ENCODE measurements around the gene AIFM3.
"Not testable (repeated sequence)": the region's sequence is repeated elsewhere in the genome, so short reads cannot be mapped to it uniquely, and the experiment has no call there.

The AIFM3 gene

GRCh38 chr22:20942203-20942902, 24.7 kb upstream of the AIFM3 start:
- not testable (repeated sequence) for DNase-seq

- no peak for DNase-seq
These were observed 23.7 kb upstream of the AIFM3 start for GRCh38 chr22:20943104-20943933.

DNA sequence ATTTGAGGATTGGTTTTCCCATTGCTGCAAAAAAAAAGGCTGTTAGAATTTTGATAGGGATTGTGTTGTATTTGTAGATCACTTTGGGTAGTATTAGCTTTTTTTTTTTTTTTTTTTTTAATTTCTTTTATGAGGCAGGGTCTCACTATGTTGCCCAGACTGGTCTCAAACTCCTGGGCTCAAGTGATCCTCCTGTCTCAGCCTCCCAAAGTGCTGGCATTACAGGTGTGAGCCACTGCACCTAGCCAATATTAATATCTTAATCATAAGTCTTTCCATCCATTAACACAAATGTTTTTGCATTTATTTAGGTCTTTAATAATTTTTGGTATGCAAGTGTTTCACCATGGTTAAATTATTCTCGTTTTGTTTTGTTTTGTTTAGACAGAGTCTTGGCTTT, 23.0 kb upstream of the AIFM3 start:
- no peak for DNase-seq

- DNase-seq, result no peak
These were observed 21.5 kb upstream of the AIFM3 start for GRCh38 chr22:20945578-20945934.

DNA sequence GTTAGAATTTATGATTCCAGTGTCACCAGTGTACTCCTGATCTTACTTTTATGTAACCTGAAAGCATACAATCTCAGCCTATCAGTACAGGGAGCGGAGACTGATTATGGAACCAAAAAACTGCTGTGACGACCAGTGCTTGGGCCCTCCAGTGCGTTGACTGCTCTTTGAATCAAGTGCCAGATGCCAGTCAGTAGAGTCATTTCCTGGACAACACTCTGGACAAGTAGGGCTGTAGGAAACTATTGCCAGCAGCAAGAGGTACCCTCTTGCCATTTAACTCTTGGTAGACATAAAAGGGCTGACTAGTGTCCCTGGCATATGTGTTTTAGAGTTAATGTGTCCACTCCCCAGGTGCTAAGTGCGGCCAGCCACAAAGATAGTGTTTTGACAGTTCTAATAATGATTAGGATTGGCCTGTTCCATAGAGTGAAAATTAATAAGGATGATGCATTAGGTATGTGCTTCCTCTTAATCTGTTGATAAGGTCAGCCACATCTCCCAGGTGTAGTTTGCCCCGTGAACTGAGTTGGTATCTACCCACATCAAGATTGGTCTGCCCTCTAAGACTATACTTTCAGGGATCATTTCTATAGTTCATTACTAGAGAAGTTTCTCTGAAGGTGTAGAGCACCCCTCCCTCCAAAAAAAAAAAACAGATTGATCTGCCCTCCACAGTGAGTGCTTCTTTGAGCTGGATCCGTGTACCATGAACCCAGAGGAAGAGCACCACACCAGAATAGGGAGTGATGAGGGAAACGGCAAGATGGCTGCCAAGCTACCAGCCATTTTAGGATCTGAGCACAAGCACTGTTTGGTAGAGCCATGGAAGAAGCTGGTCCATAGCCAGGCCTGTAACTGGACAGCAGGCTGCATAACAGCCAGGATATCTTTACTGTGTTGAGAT, 20.7 kb upstream of the AIFM3 start:
- no peak for DNase-seq

- no peak for DNase-seq
These were observed 20.1 kb upstream of the AIFM3 start for GRCh38 chr22:20946991-20947390.

DNA sequence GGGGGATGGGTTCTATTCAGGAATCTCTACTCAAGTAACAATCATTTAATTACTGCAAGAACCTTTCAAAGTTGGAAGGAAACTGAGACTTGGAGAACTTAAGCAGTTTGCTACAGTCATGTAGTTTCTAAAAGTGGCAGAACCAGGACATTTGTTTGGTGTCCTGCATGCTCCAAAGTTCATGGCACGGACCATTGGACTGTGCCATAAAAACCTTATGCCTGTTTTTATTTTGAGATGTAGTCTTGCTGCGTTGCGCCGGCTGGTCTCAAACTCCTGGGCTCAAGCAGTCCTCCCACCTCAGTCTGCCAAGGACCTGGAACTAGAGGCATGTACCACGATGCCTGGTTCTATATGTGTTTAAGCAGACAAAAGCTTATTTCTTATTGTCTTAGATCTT, 18.6 kb upstream of the AIFM3 start:
- DNase-seq, result no peak

DNA sequence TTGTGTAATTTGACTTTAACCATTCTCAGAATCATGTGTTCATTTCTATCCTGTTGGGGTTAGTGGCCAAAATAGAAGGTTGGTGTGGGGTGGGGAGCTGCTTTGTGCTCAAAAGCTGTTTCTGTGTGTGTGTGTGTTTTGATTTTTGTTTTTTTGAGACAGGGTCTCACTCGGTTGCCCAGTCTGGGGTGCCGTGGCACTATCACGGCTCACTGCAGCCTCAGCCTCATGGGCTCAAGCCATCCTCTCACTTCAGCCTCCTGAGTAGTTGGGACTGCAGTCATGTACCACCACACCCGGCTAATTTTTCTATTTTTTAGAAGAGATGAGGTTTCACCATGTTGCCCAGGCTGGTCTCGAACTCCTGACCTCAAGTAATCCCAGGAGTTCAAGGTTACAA, 18.1 kb upstream of the AIFM3 start:
- no peak for DNase-seq

GRCh38 chr22:20949698-20950183, 17.3 kb upstream of the AIFM3 start:
- no peak for DNase-seq

- no peak for DNase-seq
These were observed 15.7 kb upstream of the AIFM3 start for GRCh38 chr22:20951151-20951931.

- DNase-seq, result no peak
These were observed 15.1 kb upstream of the AIFM3 start for GRCh38 chr22:20951932-20952380.

DNA sequence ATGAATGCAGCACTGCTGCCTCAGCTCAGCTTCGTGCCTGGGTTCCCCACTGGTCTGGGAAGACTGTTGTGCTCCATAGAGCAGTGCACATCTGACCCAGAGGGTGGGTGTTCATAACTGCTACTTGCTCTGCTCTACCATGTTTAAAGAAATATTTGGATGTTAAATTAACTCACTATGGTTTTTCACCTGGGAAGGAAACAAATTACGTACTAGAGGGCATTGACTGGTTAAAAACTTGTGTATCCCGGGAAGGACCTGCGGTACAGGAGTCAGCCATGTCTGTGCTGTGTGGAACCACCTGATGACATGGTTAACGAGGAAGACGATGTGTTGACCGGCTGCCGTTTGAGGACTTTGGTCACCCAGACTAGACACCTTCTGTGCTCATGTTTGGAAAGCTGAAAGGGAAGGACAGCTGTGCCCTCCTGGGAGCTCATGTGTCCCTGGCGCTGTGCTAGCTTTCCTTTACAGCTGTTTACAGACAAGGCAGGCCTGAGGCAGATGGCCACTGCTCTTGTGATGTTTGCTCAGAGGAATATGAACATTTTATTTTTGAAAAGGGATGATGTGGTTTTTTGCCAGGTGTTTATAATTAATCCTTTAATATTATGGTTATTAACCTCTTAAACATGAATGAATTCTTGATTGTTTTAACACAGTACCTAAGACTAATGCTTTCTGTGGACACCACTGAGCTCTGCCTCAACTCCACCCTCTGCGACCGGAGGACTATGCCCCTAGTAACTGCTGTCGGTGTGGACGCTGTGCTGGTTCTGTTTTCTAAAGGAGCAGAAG, 14.3 kb upstream of the AIFM3 start:
- DNase-seq, result no peak

- DNase-seq, result no peak
These were observed 13.8 kb upstream of the AIFM3 start for GRCh38 chr22:20953342-20953608.

DNA sequence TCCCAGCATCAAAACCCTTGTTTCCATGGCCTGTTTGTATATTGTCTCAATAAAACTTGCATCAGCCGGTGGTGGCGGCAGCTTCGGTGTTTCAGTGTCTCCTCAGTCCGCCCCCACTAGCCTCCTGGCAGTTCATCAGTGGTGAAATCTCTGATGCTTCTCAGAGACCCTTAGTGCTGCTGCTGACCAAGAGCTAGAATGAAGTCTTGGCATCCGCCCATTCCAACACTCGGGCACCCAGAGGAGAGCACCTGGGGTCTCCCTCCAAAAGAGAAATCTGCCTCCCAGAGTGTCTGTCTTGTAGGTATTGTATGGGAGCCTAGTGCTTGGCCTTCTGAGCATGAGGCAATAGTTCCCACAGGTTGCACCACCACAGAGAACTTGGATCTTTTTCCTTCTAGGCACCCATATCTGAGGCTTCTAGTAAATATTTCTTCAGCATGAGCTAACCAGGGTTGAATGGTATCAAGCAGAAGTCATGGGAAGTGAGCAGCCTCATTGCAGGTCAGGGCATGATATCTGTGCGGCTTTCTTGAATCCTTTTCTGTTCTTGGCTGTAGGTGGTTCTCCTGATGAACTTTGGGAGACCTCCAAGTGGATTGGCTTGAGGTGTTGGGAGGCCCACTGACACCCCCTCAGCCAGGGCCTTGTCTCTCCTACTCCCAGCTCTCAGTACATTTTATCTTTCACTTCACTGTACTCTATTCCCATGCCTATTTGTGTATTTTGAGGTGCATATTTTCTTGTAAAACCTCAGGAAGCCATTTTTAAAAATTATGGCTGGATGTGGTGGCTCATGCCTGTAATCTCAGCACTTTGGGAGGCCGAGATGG, 13.2 kb upstream of the AIFM3 start:
- no peak for DNase-seq

GRCh38 chr22:20955548-20955947, 11.5 kb upstream of the AIFM3 start:
- DNase-seq, result no peak

GRCh38 chr22:20956258-20957101, 10.6 kb upstream of the AIFM3 start:
- DNase-seq, result no peak

GRCh38 chr22:20957102-20957682, 9.9 kb upstream of the AIFM3 start:
- no peak for DNase-seq

- DNase-seq, result no peak
These were observed 9.2 kb upstream of the AIFM3 start for GRCh38 chr22:20957683-20958431.
